ENCODE measurements around the gene NDUFS6.
"Not testable (repeated sequence)": the region's sequence is repeated elsewhere in the genome, so short reads cannot be mapped to it uniquely, and the experiment has no call there.

NDUFS6 gene

DNA sequence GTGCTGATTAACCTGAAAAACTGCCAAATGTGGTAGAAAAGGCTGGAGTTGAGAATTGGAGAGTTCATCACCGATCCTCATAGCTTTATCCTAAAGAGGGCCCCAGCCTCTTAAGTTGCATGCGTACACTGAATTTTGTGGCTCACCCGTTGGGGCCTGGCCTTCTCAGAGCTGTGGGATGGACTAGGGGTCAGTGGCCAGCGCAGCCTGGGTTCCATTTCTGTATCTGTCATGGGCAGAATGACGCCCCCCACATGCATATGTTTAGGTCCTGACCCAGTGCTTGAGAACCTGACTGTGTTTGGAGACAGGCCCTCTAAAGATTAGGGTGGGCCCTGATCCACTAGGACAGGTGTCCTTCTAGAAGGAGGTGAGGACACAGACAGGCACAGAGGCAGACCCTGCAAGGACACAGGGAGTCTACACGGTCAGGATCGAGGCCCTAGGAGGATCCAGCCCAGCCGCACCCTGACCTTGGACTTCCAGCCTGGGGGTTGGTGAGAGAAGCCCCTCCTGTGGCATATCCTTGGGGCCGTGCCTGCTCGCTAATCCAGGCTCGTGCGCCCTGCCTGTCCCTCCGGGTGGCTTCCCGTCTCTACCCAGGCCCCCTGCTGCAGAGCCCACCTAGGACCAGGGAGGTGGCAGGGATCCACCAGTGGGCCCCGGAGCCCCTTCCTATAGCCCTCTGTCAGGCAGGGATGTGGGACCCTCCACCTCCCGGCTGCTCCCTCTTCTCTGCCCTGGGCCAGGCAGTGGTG is 32.2 kb downstream of the NDUFS6 start:
- no peak for DNase-seq (ENCODE audit: low read depth in 2 of 2)

- no peak for DNase-seq (ENCODE audit: low read depth in 2 of 2)
Measured at GRCh38 chr5:1834022-1834551, 32.9 kb downstream of the NDUFS6 start.

DNA sequence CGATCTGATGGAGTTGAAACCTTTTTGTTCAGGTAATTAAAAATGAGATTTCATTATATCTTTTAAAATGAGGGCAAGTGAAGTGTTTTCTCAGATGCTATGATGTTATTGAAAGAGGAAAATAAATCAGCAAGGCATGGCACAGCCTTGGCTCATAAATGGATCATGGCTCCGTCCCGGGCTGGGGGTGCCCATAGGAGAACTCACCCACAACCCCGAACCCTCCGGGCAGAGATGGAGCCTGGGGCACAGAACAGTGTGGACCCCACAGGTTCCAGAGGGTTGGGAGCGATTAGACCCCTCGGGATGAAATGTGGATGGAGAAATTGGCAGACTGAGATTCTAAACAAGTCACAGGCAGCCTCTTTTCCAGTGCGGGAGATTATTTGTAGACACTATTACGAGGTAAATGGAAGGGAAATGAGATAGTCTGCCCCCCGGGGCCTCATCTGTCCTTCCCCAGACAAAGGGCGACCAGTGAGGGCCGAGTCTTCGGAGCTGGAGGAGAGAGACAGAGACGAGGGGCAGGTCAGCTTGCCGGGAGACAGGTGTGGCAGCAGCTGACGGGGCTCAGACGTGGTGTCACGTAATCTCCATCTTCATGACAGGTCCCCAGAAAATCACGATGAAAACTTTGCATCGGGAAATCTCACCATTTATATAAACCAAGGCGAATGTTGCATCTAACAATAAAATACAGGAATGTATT is 33.7 kb downstream of the NDUFS6 start:
- no peak for DNase-seq (ENCODE audit: low read depth in 2 of 2)

DNA sequence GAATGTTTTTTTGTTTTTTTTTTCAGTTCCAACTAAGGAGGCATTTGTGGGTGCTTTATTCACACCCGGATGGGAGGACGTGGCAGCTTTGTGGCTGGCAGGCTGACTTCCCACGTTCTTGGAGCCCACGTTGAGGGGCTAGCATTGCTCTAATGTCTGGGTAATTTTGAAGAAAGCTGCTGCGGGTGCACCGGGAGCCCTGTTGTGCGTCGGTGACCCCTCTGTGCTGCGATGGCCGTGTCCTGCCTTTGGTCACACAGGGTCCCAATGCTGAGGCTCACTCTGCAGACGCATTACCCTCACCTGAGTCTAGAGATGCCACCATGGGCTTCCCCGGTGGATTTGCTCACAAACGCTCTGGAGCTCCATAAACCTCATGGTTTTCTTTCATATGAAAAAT is 34.2 kb downstream of the NDUFS6 start:
- no peak for DNase-seq (ENCODE audit: low read depth in 2 of 2)

GRCh38 chr5:1836176-1836890 is 35.1 kb downstream of the NDUFS6 start:
- DNase-seq (ENCODE audit: low read depth in 2 of 2) = no peak

DNA sequence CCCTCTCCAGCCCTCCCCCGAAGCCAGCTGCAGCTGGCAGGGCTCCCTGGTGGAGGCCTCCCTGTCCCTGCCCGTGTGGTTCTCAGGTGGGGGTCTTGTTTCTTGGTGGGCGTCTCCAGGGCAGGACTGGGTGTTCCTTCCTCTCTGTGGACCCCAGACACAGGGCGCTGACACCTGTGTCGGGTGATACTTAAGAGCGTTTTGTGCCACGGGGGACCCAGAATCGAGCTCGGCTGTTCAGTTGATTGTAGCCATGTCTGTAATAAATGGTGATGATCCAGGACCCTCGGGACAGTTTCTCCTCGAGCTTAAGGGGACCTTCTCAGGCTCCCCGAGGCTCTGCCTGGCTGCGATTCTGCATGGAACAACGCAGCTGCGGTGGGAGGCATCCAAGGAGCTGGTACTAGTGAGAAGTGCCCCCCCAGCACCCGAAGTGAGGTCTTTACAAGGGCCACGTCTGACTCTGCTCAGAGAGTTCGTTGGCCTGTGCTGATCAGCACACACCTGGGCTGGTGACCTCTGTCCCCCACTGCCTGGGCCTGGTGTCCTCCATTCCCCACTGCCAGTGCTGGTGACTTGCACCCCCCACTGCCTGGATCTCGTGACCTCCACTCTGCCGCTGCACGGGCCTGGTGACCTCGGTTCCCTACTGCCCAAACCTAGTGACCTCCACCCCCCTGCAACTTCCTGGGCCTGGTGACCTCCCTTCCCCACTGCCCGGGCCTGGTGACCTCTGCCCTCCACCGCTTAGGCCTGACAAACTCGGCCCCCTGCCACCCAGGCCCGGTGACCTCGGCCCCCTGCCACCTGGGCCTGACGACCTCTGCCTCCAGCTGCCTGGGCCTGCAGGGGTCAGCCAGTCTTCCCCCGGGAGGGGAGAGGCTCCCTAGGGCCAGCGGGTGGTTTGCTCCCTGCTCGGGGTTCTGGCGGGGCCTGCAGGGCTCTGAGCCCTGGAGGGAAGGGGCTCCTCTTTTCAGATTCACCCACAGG is 36.0 kb downstream of the NDUFS6 start:
- no peak for DNase-seq (ENCODE audit: low read depth in 2 of 2)

DNA sequence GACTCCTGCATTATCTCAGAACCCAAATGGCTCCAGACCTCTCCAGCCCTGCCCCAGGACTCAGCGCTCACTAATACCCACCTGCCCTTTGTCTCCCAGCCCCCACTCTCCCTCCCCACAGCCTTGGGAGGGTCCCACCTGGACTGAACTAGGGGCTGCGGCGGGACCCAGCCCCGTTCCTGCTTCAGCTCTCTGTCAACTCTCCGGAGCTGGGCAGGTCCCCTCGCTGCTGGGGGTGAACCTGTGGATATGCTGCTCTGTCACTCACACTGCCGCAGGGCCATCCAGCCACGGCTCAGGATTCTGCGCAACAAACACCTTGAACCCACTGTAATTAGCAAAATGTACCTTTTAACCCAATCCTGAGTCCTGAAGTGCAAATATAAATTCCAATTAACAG is 36.8 kb downstream of the NDUFS6 start:
- DNase-seq (ENCODE audit: low read depth in 2 of 2) = no peak

GRCh38 chr5:1840071-1840547 is 38.9 kb downstream of the NDUFS6 start:
- DNase-seq (ENCODE audit: low read depth in 2 of 2) = no peak

DNA sequence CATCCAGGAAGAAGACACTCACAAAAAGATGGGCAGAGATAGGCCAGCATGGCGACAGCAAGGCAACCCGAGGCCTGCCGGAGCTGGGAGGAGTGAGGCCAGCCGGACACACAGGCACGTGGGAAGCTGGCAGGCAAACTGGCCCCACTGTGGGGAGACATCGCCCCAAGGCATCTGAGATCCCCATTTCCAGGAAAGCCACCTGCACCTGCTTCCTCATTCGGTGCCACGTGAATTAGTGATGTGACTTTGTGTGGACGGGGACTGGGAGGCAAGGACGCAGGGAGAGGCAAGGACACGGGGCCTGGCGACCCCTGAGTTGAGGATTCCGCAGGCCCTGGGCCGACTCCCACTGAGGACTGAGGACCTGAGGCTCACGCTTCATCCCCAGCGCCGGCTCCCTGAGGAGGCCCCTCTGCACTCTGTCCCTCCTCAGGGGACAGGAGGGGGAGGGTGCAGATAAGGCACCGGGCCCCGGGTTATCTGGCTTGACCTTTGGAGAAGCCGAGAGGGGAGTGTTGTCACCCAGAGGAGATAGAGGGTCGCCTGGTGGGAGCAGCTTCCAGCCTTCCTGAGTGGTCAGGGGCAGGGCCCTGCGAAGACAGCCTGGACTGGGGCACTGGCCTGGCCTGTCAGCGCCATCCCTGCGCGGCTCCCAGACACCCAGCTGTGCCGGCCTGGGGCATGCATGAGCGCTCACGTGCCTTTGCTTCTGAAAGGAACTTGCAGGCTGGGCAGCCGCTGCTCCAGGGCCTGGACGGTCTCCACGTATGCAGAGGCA is 39.7 kb downstream of the NDUFS6 start:
- DNase-seq (ENCODE audit: low read depth in 2 of 2) = no peak

- DNase-seq (ENCODE audit: low read depth in 2 of 2) = no peak
Measured at GRCh38 chr5:1842004-1842819, 41.0 kb downstream of the NDUFS6 start.

- DNase-seq (ENCODE audit: low read depth in 2 of 2) = not testable (repeated sequence)
Measured at GRCh38 chr5:1843761-1844160, 42.6 kb downstream of the NDUFS6 start.

GRCh38 chr5:1844708-1845436 is 43.7 kb downstream of the NDUFS6 start:
- no peak for DNase-seq (ENCODE audit: low read depth in 2 of 2)

DNA sequence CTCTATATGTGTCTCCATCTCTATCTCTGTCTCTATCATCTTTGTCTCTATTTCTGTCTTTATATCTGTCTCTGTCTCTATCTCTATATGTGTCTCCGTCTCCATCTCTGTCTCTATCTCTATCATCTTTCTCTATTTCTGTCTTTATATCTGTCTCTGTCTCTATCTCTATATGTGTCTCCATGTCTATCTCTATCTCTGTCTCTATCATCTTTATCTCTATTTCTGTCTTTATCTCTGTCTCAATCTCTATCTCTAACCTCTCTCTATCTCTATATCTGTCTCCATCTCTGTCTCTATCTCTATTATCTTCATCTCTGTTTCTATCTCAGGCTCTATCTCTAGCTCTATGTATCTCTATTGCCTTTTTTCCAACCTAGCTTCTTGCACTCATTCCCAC is 44.5 kb downstream of the NDUFS6 start:
- DNase-seq (ENCODE audit: low read depth in 2 of 2) = no peak

- no peak for DNase-seq (ENCODE audit: low read depth in 2 of 2)
Measured at GRCh38 chr5:1846583-1846982, 45.4 kb downstream of the NDUFS6 start.

DNA sequence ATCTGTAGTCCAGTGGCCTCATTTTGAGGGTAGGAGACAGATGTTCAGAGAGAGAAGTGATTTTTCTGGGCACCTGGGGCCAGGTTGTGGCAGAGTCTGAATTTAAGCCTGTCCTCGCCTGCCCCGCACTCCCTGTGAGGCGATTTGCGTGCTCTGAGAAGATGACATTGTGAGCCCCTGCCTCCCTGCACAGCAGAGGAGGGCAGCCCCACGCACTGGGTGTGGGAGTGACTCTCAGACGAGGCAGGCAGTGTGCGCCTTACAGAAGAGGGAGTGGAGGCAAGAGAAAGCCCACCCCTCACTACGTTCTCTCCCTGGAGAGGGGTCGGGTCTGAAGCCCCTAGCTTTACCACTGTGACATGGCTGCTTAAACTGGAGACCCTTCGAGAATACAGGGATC is 45.8 kb downstream of the NDUFS6 start:
- no peak for DNase-seq (ENCODE audit: low read depth in 2 of 2)

GRCh38 chr5:1847611-1848010 is 46.4 kb downstream of the NDUFS6 start:
- no peak for DNase-seq (ENCODE audit: low read depth in 2 of 2)

GRCh38 chr5:1850324-1851154 is 49.3 kb downstream of the NDUFS6 start:
- no peak for DNase-seq (ENCODE audit: low read depth in 2 of 2)

Measured in stimulated activated CD4-positive, alpha-beta T cell treated with anti-CD3 and anti-CD28 coated beads, Interleukin-1b, Interleukin-23, amount 100 ng/mL, for 1 hour (primary cell).